Progenitor cell of endocrine pancreas (in vitro differentiated cells): ENCODE results near the gene CTNNAL1. TPM values are rescaled to one million over a fixed set of nuclear protein-coding genes. Genes with fewer than 3 reads are reported as not detected.

Experiments used
- DNase-seq: peaks from one replicate; pipeline ENCODE4 v3.0.0; 2021; ENCODE audit warnings: low spot score; ENCODE audit not compliant: unreplicated experiment
- H3K27ac Mint-ChIP-seq: 2 replicates; pipeline ENCODE4 v1.8.0; 2021; ENCODE audit warnings: mild to moderate bottlenecking, moderate library complexity, mixed read lengths
- H3K27me3 Mint-ChIP-seq: 2 replicates; pipeline ENCODE4 v1.8.0; 2021; ENCODE audit warnings: mixed read lengths
- H3K36me3 Mint-ChIP-seq: 2 replicates; pipeline ENCODE4 v1.8.0; 2022; ENCODE audit warnings: mixed read lengths; ENCODE audit not compliant: insufficient read depth
- H3K4me1 Mint-ChIP-seq: 2 replicates; pipeline ENCODE4 v1.8.0; 2021; ENCODE audit warnings: low read depth, mixed read lengths
- H3K4me3 Mint-ChIP-seq: 2 replicates; pipeline ENCODE4 v1.8.0; 2021; ENCODE audit warnings: low read depth, mild to moderate bottlenecking, moderate library complexity, mixed read lengths
- H3K9me3 Mint-ChIP-seq: 2 replicates; pipeline ENCODE4 v1.8.0; 2021; ENCODE audit warnings: low read depth, mixed read lengths
- CTCF ChIP-seq: fragments of 200-600 bp; sonication (generic); IDR thresholded peaks from one replicate; pipeline ENCODE4 v1.5.0; 2021; ENCODE audit warnings: antibody characterized with exemption, mild to moderate bottlenecking; ENCODE audit not compliant: unreplicated experiment
- total RNA-seq: library from RNA; stranded (reverse); gene quantifications from 2 replicates; pipeline ENCODE4 v1.2.1, GENCODE V29; 2021

CTNNAL1 gene
- total RNA-seq, 1 donor from 2014 or later: 42.8 TPM

GRCh38 chr9:109013679-109014607 is 644 bp upstream of the CTNNAL1 start:
- Mint-ChIP-seq H3K27ac (peak overlapping the region; percentile 94), H3K36me3 (peaks cover 4% of the 10 kb centered on the region), H3K4me3 (peak overlapping the region; percentile 84), H3K27me3 (no peaks in the 10 kb centered on the region), H3K4me1 (peaks cover 24% of the 10 kb centered on the region), H3K9me3 (no peaks in the 10 kb centered on the region)
- TF ChIP-seq CTCF: no peak
- DNase-seq: no peak

- Mint-ChIP-seq H3K4me1 (peaks cover 24% of the 10 kb centered on the region), H3K36me3 (peaks cover 4% of the 10 kb centered on the region), H3K27ac (peak overlapping the region; percentile 97), H3K27me3 (no peaks in the 10 kb centered on the region), H3K4me3 (peak overlapping the region; percentile 96), H3K9me3 (no peaks in the 10 kb centered on the region)
- DNase-seq: no peak
- TF ChIP-seq CTCF: no peak
Measured at GRCh38 chr9:109012009-109012875, 1.1 kb downstream of the CTNNAL1 start.

DNA sequence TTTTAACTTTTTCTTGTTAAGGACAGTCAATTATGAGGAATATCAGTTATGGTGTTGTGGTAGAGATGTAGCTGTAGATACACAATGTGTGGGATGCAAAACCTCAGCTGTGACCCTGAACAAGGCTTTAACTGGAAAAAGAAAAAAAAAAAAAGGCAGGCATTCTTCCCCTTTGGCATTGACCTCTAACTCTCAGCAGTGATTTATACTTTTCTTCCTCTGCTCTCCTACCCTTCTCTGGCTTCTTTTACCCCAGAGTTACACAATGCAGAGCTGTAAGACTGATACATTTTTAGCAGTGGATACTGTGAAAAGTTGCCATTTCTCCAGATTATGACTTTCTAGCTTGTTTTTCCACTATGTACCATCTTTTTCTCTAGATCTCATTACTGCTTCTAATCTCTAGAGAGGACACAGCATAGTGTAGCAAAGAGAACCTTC is 2.0 kb downstream of the CTNNAL1 start:
- H3K4me1 Mint-ChIP-seq: peaks cover 24% of the 10 kb centered on the region
- no peak for DNase-seq
- TF ChIP-seq CTCF: no peak
- no peaks in the 10 kb centered on the region for H3K9me3 Mint-ChIP-seq
- no peaks in the 10 kb centered on the region for H3K27me3 Mint-ChIP-seq
- H3K4me3 Mint-ChIP-seq: peak overlapping the region; percentile 96
- H3K27ac Mint-ChIP-seq: no peak overlapping the region
- peaks cover 6% of the 10 kb centered on the region for H3K36me3 Mint-ChIP-seq

GRCh38 chr9:109010746-109011145 is 2.6 kb downstream of the CTNNAL1 start:
- Mint-ChIP-seq H3K9me3 (no peaks in the 10 kb centered on the region), H3K4me1 (peaks cover 24% of the 10 kb centered on the region), H3K36me3 (peaks cover 6% of the 10 kb centered on the region), H3K27ac (peak overlapping the region; percentile 24), H3K4me3 (peak overlapping the region; percentile 24), H3K27me3 (no peaks in the 10 kb centered on the region)
- TF ChIP-seq CTCF: no peak
- no peak for DNase-seq

- peaks cover under 1% of the 10 kb centered on the region for H3K4me1 Mint-ChIP-seq
- no peak overlapping the region for H3K4me3 Mint-ChIP-seq
- peaks cover 17% of the 10 kb centered on the region for H3K9me3 Mint-ChIP-seq
- no peak for DNase-seq
- H3K27me3 Mint-ChIP-seq: no peaks in the 10 kb centered on the region
- H3K27ac Mint-ChIP-seq: no peak overlapping the region
- TF ChIP-seq CTCF: no peak
- H3K36me3 Mint-ChIP-seq: peaks cover 28% of the 10 kb centered on the region
Measured at GRCh38 chr9:109005678-109006077, 7.6 kb downstream of the CTNNAL1 start.
